HG02938 (cell line): ENCODE measurements around the gene PACSIN2.
"Not testable (repeated sequence)": the region's sequence is repeated elsewhere in the genome, so short reads cannot be mapped to it uniquely, and the experiment has no call there.

Experiments
- ATAC-seq: cut with Tn5 transposase; IDR thresholded peaks from one replicate; pipeline ENCODE4 v1.9.1; 2021; ENCODE audit warnings: mild to moderate bottlenecking, moderate library complexity; ENCODE audit not compliant: unreplicated experiment

The PACSIN2 gene

DNA sequence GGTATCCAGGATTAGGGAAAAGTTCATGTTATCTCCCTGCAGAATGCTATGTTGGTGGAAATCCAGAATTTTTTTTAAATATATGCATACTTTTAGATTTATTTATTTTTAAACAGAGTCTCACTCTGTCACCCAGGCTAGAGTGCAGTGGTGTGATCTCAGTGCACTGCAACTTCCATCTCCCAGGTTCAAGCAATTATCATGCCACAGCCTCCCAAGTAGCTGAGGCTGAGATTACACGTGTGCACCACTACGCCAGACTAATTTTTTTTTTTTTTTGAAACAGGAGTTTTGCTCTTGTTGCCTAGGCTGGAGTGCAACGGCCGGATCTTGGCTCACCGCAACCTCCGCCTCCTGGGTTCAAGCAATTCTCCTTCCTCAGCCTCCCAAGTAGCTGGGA is 2.6 kb downstream of the PACSIN2 start:
- no peak for ATAC-seq

DNA sequence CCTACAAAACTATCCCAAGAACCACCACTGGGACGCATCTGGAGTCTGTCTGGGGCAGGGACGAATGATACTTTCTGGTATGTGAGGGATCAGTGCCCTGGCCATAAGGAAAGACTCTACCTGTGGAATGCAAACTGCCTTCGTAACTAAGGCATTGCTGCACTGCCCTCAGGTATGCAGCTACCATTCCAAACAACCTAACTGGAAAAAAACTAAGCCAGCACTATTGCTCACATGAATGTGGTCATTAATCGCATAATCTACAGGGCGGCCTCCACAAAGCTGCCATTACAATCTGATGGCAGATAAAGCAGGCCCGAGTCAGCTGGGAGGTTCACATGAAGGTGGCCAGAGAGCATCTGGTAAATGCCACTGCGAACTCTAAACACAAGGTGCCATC is 3.9 kb downstream of the PACSIN2 start:
- no peak for ATAC-seq

DNA sequence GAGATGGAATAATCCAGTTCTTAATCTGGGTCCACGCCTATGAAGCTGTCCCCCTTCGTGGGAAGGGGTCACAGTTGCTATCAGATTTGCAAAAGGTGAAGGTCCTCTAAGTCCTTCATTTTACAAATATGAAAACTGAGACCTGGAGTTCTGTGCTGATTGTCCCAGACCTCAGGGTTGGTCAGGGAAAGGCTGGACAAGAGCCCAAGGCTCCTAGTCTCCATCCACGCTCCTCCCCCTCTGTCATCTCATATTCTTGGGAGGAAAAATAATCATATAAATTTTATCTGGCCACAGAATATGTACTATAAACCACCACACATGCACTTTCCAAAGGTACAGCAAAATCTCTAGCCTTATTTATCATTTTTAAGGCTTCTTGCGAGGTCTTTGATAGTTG is 5.5 kb downstream of the PACSIN2 start:
- no peak for ATAC-seq

DNA sequence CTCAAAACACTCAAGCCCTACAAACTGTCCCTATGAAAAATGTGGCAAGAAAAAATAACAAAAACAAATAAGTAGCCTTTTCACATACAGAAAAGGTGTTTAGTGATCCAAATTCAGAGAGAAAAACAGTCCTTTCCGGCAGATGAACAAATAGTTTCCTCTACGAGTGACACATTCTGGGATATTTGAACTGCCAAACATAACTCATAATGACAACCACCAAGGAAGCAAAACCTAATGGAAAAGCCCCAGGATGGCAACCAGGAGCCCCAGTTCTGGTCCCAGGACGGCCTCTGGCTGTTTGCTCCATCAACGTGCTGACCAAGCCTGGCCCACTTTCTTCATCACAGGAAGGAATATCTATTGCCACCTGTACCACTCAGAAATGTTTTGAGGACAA is 6.0 kb downstream of the PACSIN2 start:
- no peak for ATAC-seq

DNA sequence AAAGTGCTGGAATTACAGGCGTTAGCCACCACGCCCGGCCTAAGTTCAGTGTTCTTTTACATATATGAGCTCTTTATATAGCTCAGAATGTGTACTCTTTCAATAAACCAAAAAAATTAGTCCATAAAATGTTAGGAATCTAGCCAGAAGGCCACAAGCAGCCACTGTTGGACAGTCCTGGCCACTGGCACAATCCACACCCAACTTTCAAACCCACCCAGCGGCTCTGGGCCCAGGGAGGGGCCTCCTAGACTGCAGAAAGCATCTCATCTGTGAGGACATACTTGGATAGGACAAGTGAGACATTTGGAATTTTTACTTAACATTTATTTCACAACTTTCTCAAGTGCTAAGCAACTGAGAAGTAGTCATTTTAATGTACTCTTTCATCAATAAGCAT is 6.4 kb downstream of the PACSIN2 start:
- ATAC-seq = no peak

DNA sequence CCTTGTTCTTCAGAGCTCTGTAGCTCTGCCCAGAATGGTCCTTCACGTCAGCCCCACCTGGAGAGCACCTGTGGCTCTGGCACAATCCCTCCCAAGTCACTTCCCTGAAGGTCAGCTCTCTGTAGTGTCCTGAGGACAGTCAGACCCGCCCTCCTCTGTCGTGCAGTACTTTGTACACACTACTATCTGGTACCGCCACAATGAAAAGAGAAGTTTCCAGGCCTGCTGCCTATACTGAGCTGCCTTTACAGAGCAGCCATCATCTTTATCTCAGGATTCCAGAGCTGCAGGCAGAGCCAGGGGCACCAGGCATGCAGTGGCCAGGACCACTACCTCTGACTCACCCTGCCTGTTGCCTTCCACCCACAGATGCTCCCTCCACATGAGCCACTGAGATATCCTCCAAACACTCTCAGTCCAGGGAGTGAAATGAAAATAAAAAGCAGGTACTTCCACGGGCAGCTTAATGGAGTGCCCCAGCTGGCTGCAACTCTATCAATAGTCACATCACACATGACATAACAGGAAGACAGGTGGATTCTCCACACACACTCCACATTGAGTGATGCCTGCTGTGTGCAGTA is 7.3 kb downstream of the PACSIN2 start:
- no peak for ATAC-seq

- ATAC-seq = no peak
Observed at GRCh38 chr22:43006753-43007152, 8.2 kb downstream of the PACSIN2 start.

DNA sequence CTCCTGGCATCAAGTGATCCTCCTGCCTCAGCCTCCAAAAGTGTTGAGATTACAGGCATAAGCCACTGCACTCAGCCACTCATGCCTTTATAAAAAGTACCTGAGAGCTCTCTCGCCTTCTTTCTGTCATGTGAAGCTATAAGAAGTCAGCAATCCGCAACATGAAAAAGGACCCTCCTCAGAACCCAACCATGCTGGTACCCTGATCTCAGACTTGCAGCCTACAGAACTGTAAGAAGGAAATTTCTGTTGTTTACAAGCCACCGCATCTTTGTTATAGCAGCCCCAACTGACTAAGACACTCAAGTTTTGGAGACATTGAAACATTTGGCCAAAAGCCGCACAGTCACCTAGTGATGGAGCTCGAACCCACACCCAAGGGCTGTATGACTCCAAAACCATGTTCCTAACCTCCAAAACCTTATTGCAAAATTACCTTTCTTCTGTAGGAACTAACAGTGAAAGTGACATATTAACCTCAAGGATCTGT is 8.9 kb downstream of the PACSIN2 start:
- ATAC-seq = no peak

GRCh38 chr22:43005106-43005505 is 9.8 kb downstream of the PACSIN2 start:
- no peak for ATAC-seq

GRCh38 chr22:43004362-43005035 is 10.4 kb downstream of the PACSIN2 start:
- no peak for ATAC-seq

DNA sequence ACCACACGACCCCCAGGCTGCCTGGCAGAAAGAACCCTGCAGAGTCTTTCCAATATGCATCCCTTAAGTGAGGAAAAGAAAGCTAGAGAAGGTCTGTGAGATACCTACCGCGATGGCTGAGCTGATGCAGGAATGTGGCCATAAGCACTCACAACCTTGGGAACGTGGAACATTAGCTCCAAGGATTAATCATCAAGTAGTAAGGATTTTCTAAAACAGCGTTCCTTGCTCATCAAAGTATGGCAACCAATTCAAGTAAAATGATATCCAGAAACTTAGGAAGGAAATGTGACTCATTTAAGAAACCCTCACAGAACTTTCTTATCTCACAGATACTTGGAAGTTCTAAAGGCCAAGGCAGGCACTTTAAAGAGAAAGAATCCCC is 12.8 kb downstream of the PACSIN2 start:
- no peak for ATAC-seq

GRCh38 chr22:43001271-43002201 is 13.4 kb downstream of the PACSIN2 start:
- ATAC-seq = no peak

GRCh38 chr22:43000441-43001175 is 14.3 kb downstream of the PACSIN2 start:
- no peak for ATAC-seq

DNA sequence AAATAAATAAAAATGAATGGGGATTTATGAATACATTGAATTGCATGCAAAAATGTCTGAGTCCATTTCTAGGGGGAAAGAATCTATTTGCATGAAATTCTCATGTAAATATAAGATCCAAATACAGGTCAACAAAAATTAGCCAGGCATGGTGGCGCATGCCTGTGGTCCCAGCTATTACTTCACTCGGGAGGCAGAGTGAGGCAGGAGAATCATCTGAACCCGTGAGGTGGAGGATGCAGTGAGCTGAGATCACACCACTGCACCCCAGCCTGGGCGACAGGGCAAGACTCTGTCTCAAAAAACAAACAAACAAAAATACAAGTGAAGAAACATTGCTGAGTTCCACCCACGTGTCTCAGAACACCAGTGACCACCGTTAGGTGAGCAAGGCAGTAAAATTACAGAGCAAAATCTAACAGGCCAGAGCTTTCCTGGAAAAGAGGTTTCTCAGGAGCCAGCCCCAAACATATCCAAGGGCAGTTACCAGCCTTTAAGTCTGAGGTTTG is 17.3 kb downstream of the PACSIN2 start:
- ATAC-seq = no peak

GRCh38 chr22:42996646-42997365 is 18.1 kb downstream of the PACSIN2 start:
- no peak for ATAC-seq

- ATAC-seq = not testable (repeated sequence)
Observed at GRCh38 chr22:42995654-42996053, 19.3 kb downstream of the PACSIN2 start.

- ATAC-seq = no peak
Observed at GRCh38 chr22:42994917-42995562, 19.9 kb downstream of the PACSIN2 start.

- no peak for ATAC-seq
Observed at GRCh38 chr22:42994276-42994916, 20.6 kb downstream of the PACSIN2 start.

- ATAC-seq = no peak
Observed at GRCh38 chr22:42993651-42994275, 21.2 kb downstream of the PACSIN2 start.
